Measurements from ENCODE around the gene PARP8. TPM values are rescaled to one million over a fixed set of nuclear protein-coding genes. Genes with fewer than 3 reads are reported as not detected.

Gene PARP8
- total RNA-seq, 3 donors from 2014 or later (not counting 1 experiment from before 2014, with no cell fraction given) = 359 to 395 (median 372) TPM

DNA sequence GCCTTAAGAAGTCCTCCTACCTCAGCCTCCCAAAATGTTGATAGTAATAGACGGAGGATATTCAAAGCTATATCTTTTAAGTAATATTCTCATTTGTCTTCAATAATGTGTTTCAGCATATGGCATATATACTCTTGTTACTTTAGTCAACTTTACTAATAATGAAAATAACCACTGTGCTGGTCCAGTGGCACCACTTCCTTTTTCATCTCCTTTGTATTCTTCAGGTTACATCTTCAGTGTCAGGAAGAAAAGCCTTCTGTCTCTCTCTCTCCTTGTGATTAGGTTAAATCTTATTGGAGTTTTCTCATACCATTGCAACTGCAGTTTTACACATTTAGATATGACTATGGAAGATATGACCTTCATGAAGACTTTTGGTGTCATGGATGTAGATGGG is 31.3 kb downstream of the PARP8 start:
- Mint-ChIP-seq H3K4me3 (no peak overlapping the region), H3K4me1 (peaks cover 66 to 74% of the 10 kb centered on the region in 2 donors), H3K9me3 (no peaks in the 10 kb centered on the region), H3K36me3 (no peaks in the 10 kb centered on the region), H3K27ac (peak overlapping the region; percentile 87 to 90), H3K27me3 (ENCODE audit: low read depth in 2 of 2) (no peaks in the 10 kb centered on the region)
- DNase-seq = no peak
- ATAC-seq = no peak
- WGBS (ENCODE audit: insufficient coverage) = no CpG with 5 or more reads among the region's 1 CpG
- peaks cover under 1% of the 10 kb centered on the region for H3K9me3 ChIP-seq (ENCODE audit: control insufficient read depth, insufficient read depth, low read length)
- peaks cover 9% of the 10 kb centered on the region for H3K36me3 ChIP-seq (ENCODE audit: control insufficient read depth, insufficient read depth, low read length)
- intact Hi-C loops (cut with micrococcal nuclease) = no loop called here
- H3K4me3 ChIP-seq (ENCODE audit: low read length) = no peak overlapping the region
- H3K27ac ChIP-seq (ENCODE audit: low read length) = no peak overlapping the region
- TF ChIP-seq CTCF (IDR thresholded peaks at IDR 0.05) = no peak
- no peaks in the 10 kb centered on the region for H3K27me3 ChIP-seq (ENCODE audit: control insufficient read depth, insufficient read depth, low read length)
- H3K4me1 ChIP-seq (ENCODE audit: control insufficient read depth, insufficient read depth, low read length) = peaks cover 11% of the 10 kb centered on the region

DNA sequence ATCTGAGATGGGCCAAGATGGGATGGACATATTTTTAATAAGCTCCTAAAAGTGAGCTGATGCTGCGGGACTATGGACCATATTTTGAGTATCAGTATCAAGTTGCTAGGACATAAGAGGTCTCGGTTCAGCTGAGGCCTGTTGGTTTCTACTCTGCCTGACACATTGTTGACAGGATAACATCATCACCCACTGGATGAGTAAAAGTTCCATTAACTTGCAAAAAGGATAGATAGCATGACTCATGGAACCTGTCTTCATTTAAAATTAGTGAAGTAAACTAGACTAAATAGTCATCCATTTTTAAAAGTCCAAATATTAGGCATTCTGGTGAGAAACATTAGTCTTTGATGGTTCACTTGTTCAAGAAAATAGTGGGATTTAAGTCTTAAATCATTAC is 33.3 kb downstream of the PARP8 start:
- ATAC-seq (peak in 2 of 3 donors; percentile 20 to 56), DNase-seq (no peak)
- WGBS (ENCODE audit: insufficient coverage) = 92% methylated on average over 2 of the region's 2 CpGs
- peak overlapping the region; percentile 87 to 90 for H3K27ac Mint-ChIP-seq
- H3K36me3 Mint-ChIP-seq = no peaks in the 10 kb centered on the region
- peaks cover 77 to 84% of the 10 kb centered on the region in 2 donors for H3K4me1 Mint-ChIP-seq
- Histone ChIP-seq H3K36me3 (ENCODE audit: control insufficient read depth, insufficient read depth, low read length) (peaks cover 9% of the 10 kb centered on the region), H3K27ac (ENCODE audit: low read length) (no peak overlapping the region), H3K4me3 (ENCODE audit: low read length) (no peak overlapping the region), H3K4me1 (ENCODE audit: control insufficient read depth, insufficient read depth, low read length) (peaks cover 14% of the 10 kb centered on the region), H3K9me3 (ENCODE audit: control insufficient read depth, insufficient read depth, low read length) (peaks cover 4% of the 10 kb centered on the region), H3K27me3 (ENCODE audit: control insufficient read depth, insufficient read depth, low read length) (no peaks in the 10 kb centered on the region)
- no peak overlapping the region for H3K4me3 Mint-ChIP-seq
- H3K27me3 Mint-ChIP-seq (ENCODE audit: low read depth in 2 of 2) = no peaks in the 10 kb centered on the region
- no peaks in the 10 kb centered on the region for H3K9me3 Mint-ChIP-seq
- intact Hi-C loops (cut with micrococcal nuclease) = no loop called here
- no peak for TF ChIP-seq CTCF (IDR thresholded peaks at IDR 0.05)

DNA sequence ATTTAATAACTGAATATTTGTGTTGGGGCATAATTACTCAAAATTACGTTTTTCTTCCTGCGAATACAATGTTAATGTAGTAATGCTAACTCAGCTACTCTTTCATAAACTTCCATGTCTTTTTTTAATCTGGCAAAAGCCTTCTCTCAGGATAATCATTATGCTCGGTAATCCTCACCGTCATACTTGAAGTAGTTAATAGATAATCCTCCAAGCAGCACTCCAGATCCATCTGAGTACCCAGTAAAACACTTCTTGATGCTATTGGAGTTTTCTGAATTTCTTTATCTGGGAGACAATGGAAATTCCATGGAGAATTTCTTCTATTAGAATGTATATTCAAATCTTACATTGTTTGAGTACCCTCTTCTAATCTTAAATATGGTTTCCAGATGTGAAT is 34.3 kb downstream of the PARP8 start:
- H3K4me1 Mint-ChIP-seq = peaks cover 76 to 88% of the 10 kb centered on the region in 2 donors
- no peak overlapping the region for H3K4me3 Mint-ChIP-seq
- Histone ChIP-seq H3K4me1 (ENCODE audit: control insufficient read depth, insufficient read depth, low read length) (peaks cover 12% of the 10 kb centered on the region), H3K27ac (ENCODE audit: low read length) (no peak overlapping the region), H3K9me3 (ENCODE audit: control insufficient read depth, insufficient read depth, low read length) (peaks cover 4% of the 10 kb centered on the region), H3K27me3 (ENCODE audit: control insufficient read depth, insufficient read depth, low read length) (no peaks in the 10 kb centered on the region), H3K4me3 (ENCODE audit: low read length) (no peak overlapping the region), H3K36me3 (ENCODE audit: control insufficient read depth, insufficient read depth, low read length) (peaks cover 7% of the 10 kb centered on the region)
- no peak for ATAC-seq
- no peaks in the 10 kb centered on the region for H3K9me3 Mint-ChIP-seq
- peak overlapping the region; percentile 87 to 90 for H3K27ac Mint-ChIP-seq
- DNase-seq = no peak
- WGBS (ENCODE audit: insufficient coverage) = 100% methylated on average over 2 of the region's 4 CpGs
- H3K36me3 Mint-ChIP-seq = no peaks in the 10 kb centered on the region
- intact Hi-C loops (cut with micrococcal nuclease) = no loop called here
- no peaks in the 10 kb centered on the region for H3K27me3 Mint-ChIP-seq (ENCODE audit: low read depth in 2 of 2)
- no peak for TF ChIP-seq CTCF (IDR thresholded peaks at IDR 0.05)

Measured in natural killer cell (primary cell).